ENCODE measurements around the gene EHBP1.
"Not testable (repeated sequence)": the region's sequence is repeated elsewhere in the genome, so short reads cannot be mapped to it uniquely, and the experiment has no call there.

DNA sequence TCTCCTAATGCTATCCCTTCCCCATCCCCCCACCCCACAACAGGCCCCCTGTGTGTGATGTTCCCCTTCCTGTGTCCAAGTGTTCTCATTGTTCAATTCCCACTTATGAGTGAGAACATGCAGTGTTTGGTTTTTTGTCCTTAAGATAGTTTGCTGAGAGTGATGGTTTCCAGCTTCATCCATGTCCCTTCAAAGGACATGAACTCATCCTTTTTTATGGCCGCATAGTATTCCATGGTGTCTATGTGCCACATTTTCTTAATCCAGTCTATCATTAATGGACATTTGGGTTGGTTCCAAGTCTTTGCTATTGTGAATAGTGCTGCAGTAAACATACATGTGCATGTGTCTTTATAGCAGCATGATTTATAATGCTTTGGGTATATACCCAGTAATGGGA, 43.6 kb downstream of the EHBP1 start:
- TF ChIP-seq, protein P1, sequence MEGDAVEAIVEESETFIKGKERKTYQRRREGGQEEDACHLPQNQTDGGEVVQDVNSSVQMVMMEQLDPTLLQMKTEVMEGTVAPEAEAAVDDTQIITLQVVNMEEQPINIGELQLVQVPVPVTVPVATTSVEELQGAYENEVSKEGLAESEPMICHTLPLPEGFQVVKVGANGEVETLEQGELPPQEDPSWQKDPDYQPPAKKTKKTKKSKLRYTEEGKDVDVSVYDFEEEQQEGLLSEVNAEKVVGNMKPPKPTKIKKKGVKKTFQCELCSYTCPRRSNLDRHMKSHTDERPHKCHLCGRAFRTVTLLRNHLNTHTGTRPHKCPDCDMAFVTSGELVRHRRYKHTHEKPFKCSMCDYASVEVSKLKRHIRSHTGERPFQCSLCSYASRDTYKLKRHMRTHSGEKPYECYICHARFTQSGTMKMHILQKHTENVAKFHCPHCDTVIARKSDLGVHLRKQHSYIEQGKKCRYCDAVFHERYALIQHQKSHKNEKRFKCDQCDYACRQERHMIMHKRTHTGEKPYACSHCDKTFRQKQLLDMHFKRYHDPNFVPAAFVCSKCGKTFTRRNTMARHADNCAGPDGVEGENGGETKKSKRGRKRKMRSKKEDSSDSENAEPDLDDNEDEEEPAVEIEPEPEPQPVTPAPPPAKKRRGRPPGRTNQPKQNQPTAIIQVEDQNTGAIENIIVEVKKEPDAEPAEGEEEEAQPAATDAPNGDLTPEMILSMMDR (IDR thresholded peaks at IDR 0.05), result not testable (repeated sequence)
- TF ChIP-seq POLR2AphosphoS5, POLR2A (IDR thresholded peaks at IDR 0.05): not testable (repeated sequence)

Data from upper lobe of left lung (tissue), 4 donors.